ENCODE data around the gene KY. TPM values are rescaled to one million over a fixed set of nuclear protein-coding genes. Genes with fewer than 3 reads are reported as not detected.

Gene KY
- polyA plus RNA-seq, 6 donors from 2014 or later, result not detected

- Mint-ChIP-seq H3K4me3 (no peak overlapping the region), H3K36me3 (no peaks in the 10 kb centered on the region), H3K27me3 (no peaks in the 10 kb centered on the region), H3K4me1 (no peaks in the 10 kb centered on the region), H3K27ac (peak overlapping the region in 1 of 6 donors; percentile 11), H3K9me3 (no peaks in the 10 kb centered on the region)
- ATAC-seq (ENCODE audit: low read depth in 2 of 2), result no peak
- DNase-seq, result no peak
Observed at GRCh38 chr3:134618478-134619300, 32.1 kb downstream of the KY start.

- no peaks in the 10 kb centered on the region for H3K4me1 Mint-ChIP-seq
- no peaks in the 10 kb centered on the region for H3K9me3 Mint-ChIP-seq
- no peaks in the 10 kb centered on the region for H3K36me3 Mint-ChIP-seq
- H3K27me3 Mint-ChIP-seq, result no peaks in the 10 kb centered on the region
- DNase-seq (no peak), ATAC-seq (ENCODE audit: low read depth in 2 of 2) (no peak)
- H3K4me3 Mint-ChIP-seq, result no peak overlapping the region
- H3K27ac Mint-ChIP-seq, result no peak overlapping the region
Observed at GRCh38 chr3:134617608-134618477, 33.0 kb downstream of the KY start.

DNA sequence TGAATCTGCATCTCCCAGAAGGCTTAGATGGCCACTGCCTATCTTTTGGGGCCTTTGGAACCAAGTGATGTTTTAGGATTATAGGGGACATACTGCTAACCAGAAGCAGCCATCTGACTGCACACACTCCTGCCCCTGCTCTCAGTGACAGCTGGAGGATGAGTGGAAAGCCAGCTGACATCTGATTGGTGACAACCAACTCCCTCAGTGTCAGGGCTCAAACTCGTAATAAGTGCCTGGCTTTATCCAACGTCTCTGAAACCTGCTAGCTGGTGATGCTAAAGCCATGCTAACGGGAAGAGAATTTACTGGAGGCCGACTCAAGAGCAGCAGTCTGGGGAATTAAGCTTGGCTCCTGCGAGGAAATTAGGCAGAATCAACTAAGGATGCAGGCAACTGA, 35.1 kb downstream of the KY start:
- H3K4me3 Mint-ChIP-seq, result no peak overlapping the region
- H3K9me3 Mint-ChIP-seq, result no peaks in the 10 kb centered on the region
- ATAC-seq (ENCODE audit: low read depth in 2 of 2), result no peak
- H3K36me3 Mint-ChIP-seq, result no peaks in the 10 kb centered on the region
- no peaks in the 10 kb centered on the region for H3K27me3 Mint-ChIP-seq
- H3K4me1 Mint-ChIP-seq, result no peaks in the 10 kb centered on the region
- no peak overlapping the region for H3K27ac Mint-ChIP-seq
- DNase-seq, result no peak

DNA sequence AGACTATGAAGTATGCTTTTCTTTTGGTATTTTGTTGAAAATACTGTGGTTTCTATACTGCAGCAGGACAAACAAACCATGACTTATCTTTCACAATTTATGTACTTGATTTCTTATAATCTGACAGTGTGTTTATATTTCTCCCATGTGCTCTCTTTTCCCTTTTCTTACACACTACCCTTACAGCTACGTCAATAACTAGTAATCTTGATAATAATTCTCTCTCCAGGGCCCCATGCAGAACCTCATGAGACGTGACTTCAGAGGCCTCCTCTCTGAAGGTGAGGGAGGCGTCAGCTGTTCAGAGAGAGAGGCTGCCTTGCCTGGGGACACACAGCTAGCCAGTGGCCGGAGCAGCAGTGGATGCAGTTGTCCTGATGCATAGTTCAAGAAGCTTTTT, 35.9 kb downstream of the KY start:
- ATAC-seq (ENCODE audit: low read depth in 2 of 2), result no peak
- H3K27ac Mint-ChIP-seq, result no peak overlapping the region
- no peak for DNase-seq
- no peak overlapping the region for H3K4me3 Mint-ChIP-seq
- H3K9me3 Mint-ChIP-seq, result peaks cover 0 to 1% (median 0%) of the 10 kb centered on the region in 7 donors
- no peaks in the 10 kb centered on the region for H3K4me1 Mint-ChIP-seq
- no peaks in the 10 kb centered on the region for H3K27me3 Mint-ChIP-seq
- H3K36me3 Mint-ChIP-seq, result no peaks in the 10 kb centered on the region

DNA sequence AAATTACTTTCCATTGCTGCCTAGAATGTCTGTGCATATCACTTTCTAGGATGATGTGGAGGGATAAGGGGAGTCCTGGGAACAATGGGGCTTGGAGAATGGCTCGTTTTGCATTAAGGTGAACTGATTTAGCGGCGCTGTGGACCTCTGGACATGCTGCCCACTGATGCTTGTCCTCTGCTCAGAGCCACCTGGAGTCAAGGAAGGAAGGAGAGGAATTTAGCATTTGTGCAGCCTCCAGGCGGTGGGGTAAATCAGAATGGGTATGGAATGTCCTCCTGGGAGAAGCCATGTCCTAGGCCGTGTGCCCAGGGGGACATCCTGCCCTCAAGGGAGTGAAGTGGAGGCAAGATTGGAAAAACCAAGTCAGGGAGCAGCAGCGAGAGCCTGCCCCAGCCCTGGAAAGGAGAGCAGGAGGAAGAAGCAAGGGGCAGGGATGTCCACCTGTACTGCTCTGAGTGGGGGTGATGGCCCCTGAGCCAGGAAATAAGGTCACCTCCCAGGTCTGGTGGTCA, 37.8 kb downstream of the KY start:
- no peaks in the 10 kb centered on the region for H3K36me3 Mint-ChIP-seq
- H3K4me3 Mint-ChIP-seq, result no peak overlapping the region

GRCh38 chr3:134611516-134611915, 39.3 kb downstream of the KY start:
- no peak overlapping the region for H3K4me3 Mint-ChIP-seq
- peaks cover 0 to 13% (median 0%) of the 10 kb centered on the region in 3 donors for H3K27me3 Mint-ChIP-seq
- ATAC-seq (ENCODE audit: low read depth in 2 of 2) (no peak), DNase-seq (no peak)
- H3K4me1 Mint-ChIP-seq, result no peaks in the 10 kb centered on the region
- H3K9me3 Mint-ChIP-seq, result peaks cover 0 to 1% (median 0%) of the 10 kb centered on the region in 7 donors
- no peaks in the 10 kb centered on the region for H3K36me3 Mint-ChIP-seq
- H3K27ac Mint-ChIP-seq, result no peak overlapping the region

More for the DNA sequence above, 37.8 kb downstream of the KY start:
- DNase-seq (no peak), ATAC-seq (ENCODE audit: low read depth in 2 of 2) (no peak)
- H3K27me3 Mint-ChIP-seq, result peaks cover 0 to 8% (median 0%) of the 10 kb centered on the region in 3 donors
- peaks cover 0 to 1% (median 0%) of the 10 kb centered on the region in 7 donors for H3K9me3 Mint-ChIP-seq
- H3K27ac Mint-ChIP-seq, result no peak overlapping the region
- no peaks in the 10 kb centered on the region for H3K4me1 Mint-ChIP-seq

DNA sequence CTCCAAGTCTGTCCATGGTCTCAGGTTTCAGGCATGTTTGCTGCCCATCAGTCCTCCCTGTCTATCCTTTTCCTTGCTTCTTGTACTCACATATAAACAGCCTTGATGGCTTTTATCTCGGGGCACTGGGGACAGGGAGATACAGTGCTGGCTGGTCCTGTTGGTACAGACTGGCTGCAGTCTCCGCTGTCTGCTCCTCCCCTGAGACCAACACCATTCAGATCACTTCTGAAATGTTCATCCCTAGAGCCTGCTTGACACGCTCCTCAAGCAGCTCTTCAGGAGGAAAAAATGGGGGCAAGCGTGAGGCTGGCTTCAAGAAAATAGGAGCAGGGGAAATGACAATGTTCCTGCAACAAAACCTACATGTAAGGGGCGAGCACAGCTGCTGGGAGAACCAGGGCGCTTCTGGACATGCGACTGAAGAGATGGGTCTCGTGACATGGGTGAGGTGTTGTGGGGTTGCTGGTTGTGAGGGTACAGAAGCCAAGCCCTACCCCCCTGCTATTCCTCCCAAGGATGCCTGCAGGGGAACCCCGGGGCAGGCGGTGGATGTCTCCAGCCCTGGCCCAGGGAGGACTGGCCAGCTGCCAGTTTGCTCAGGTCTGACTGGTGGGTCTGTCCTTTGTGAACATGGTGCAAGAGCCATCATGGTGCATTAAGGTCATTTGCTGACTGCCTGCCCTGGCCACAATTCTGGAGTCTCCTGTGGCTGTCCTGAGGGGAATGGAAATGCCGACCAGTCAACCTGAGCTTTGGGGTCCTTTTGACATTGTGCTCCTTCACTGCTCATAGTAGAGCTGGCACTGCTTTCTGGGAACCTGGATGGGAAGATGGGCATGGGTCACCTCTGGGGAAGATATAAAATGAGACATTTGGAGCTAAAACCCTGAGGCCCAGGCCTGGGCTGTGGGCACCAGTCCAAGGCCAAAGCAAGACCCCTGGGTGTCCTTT, 40.1 kb downstream of the KY start:
- H3K27ac Mint-ChIP-seq, result peak overlapping the region in 1 of 6 donors; percentile 37
- no peak for ATAC-seq (ENCODE audit: low read depth in 2 of 2)

GRCh38 chr3:134609821-134610431, 40.9 kb downstream of the KY start:
- ATAC-seq (ENCODE audit: low read depth in 2 of 2), result no peak
- Mint-ChIP-seq H3K36me3 (no peaks in the 10 kb centered on the region), H3K27ac (no peak overlapping the region), H3K4me3 (no peak overlapping the region), H3K4me1 (no peaks in the 10 kb centered on the region), H3K9me3 (peaks cover 0 to 1% (median 0%) of the 10 kb centered on the region in 7 donors), H3K27me3 (peaks cover 0 to 18% (median 0%) of the 10 kb centered on the region in 3 donors)
- DNase-seq, result no peak

More for the DNA sequence above, 40.1 kb downstream of the KY start:
- H3K27me3 Mint-ChIP-seq, result peaks cover 0 to 13% (median 0%) of the 10 kb centered on the region in 3 donors
- peaks cover 0 to 1% (median 0%) of the 10 kb centered on the region in 7 donors for H3K9me3 Mint-ChIP-seq
- no peaks in the 10 kb centered on the region for H3K4me1 Mint-ChIP-seq
- H3K4me3 Mint-ChIP-seq, result no peak overlapping the region
- no peak for DNase-seq
- no peaks in the 10 kb centered on the region for H3K36me3 Mint-ChIP-seq

DNA sequence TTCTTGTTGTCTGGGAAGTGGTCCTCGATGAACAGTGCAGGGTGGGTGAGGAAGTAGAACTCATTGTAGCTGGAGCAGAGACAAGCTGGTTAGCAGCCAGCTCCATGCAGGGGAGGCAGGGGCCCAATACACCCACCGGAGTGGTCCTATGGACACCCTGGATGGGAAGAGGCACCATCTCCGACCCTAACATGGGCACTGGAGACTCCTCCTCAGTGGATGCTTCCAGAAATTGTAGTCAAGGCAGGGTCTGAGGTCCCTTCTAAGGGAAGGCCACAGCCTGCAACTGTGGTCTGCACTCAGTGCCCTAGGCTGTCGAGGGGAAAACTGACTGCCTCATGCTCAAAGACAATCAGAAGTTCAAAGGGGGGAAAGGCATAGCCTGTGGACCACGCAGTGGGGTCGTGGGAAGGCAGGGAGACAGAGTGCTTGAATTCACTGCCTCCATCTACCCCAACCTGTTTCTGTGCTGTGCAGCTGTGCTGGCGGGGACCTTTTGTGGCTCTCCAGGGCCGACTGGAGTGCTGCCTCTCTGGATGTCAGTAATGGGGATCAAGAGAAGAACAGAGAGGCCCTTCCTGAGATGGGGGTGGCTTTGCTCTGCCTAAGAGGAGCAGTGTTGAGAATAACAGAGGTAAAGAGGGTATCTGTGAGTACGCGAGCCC, 41.9 kb downstream of the KY start:
- Mint-ChIP-seq H3K4me3 (no peak overlapping the region), H3K9me3 (peaks cover 0 to 1% (median 0%) of the 10 kb centered on the region in 7 donors), H3K27ac (no peak overlapping the region), H3K27me3 (peaks cover 0 to 18% (median 0%) of the 10 kb centered on the region in 3 donors), H3K36me3 (no peaks in the 10 kb centered on the region), H3K4me1 (no peaks in the 10 kb centered on the region)
- no peak for DNase-seq
- ATAC-seq (ENCODE audit: low read depth in 2 of 2), result no peak

- H3K9me3 Mint-ChIP-seq, result peaks cover 0 to 1% (median 0%) of the 10 kb centered on the region in 7 donors
- DNase-seq, result no peak
- H3K27ac Mint-ChIP-seq, result no peak overlapping the region
- H3K27me3 Mint-ChIP-seq, result peaks cover 0 to 18% (median 0%) of the 10 kb centered on the region in 3 donors
- ATAC-seq (ENCODE audit: low read depth in 2 of 2), result no peak
- H3K4me1 Mint-ChIP-seq, result no peaks in the 10 kb centered on the region
- H3K4me3 Mint-ChIP-seq, result no peak overlapping the region
- H3K36me3 Mint-ChIP-seq, result no peaks in the 10 kb centered on the region
Observed at GRCh38 chr3:134608023-134608770, 42.6 kb downstream of the KY start.
